H1 (cell line): ENCODE data around the gene USP43.

ENCODE experiments used
- BCL11A ChIP-seq, 2 experiments: IDR thresholded peaks; one replicate each; pipeline ENCODE4 v1.6.1; 2011; ENCODE audit warnings: low read depth in 2 of 2, low read length in 2 of 2, mild to moderate bottlenecking in 2 of 2
- BRCA1 ChIP-seq: IDR thresholded peaks from 2 replicates; pipeline ENCODE4 v1.6.1; 2012; ENCODE audit warnings: low read depth, low read length, improper control_type of control experiment
- CBX8 ChIP-seq: fragments of 300-800, 300-1000 bp; sonication (generic); IDR thresholded peaks from 2 replicates; pipeline ENCODE4 v1.7.1; 2016; ENCODE audit warnings: low read depth, low read length, borderline replicate concordance
- CHD2 ChIP-seq: IDR thresholded peaks from 2 replicates; pipeline ENCODE4 v1.6.1; 2012; ENCODE audit warnings: low read length, improper control_type of control experiment
- CTCF ChIP-seq, 3 experiments: IDR thresholded peaks; 1 replicate in 2 of 3; 2 replicates in 1 of 3; pipeline versions ENCODE4 v1.5.1 to v1.6.1; 2011; ENCODE audit warnings: low read length in 3 of 3, mild to moderate bottlenecking in 3 of 3, inconsistent platforms in 2 of 3, low read depth in 1 of 3, moderate library complexity in 1 of 3; ENCODE audit not compliant: insufficient read depth in 1 of 3; ENCODE audit errors: control extremely low read depth in 1 of 3
- JUN ChIP-seq: IDR thresholded peaks from 2 replicates; pipeline ENCODE4 v1.6.1; 2011; ENCODE audit warnings: low read depth, mild to moderate bottlenecking, improper control_type of control experiment, low read length
- MAFK ChIP-seq: IDR thresholded peaks from 2 replicates; pipeline ENCODE4 v1.6.1; 2012; ENCODE audit warnings: low read depth, mild to moderate bottlenecking, improper control_type of control experiment, low read length
- POLR2A ChIP-seq, 2 experiments: IDR thresholded peaks; 1 replicate in 1 of 2; 2 replicates in 1 of 2; pipeline ENCODE4 v1.6.1; 2011; ENCODE audit warnings: low read depth in 2 of 2, low read length in 2 of 2, mild to moderate bottlenecking in 2 of 2; ENCODE audit errors: control extremely low read depth in 1 of 2
- SP1 ChIP-seq: IDR thresholded peaks from 2 replicates; pipeline ENCODE4 v1.6.1; 2011; ENCODE audit warnings: low read depth, low read length
- SP2 ChIP-seq: IDR thresholded peaks from 2 replicates; pipeline ENCODE4 v1.6.1; 2012; ENCODE audit warnings: mild to moderate bottlenecking, low read length, inconsistent platforms
- ZNF274 ChIP-seq: IDR thresholded peaks from 2 replicates; pipeline ENCODE4 v1.7.0; 2012; ENCODE audit warnings: low read length, borderline replicate concordance; ENCODE audit errors: extremely low read depth

- TF ChIP-seq CTCF (IDR thresholded peaks at IDR 0.05; ENCODE audit: control extremely low read depth in 1 of 3, insufficient read depth in 1 of 3, low read depth in 1 of 3, low read length in 3 of 3) (no peak), POLR2A (IDR thresholded peaks at IDR 0.05; ENCODE audit: control extremely low read depth in 1 of 2, low read depth in 2 of 2, low read length in 2 of 2) (no peak), ZNF274 (no peak), SP2 (no peak), BRCA1 (no peak), SP1 (no peak), JUN (no peak), BCL11A (IDR thresholded peaks at IDR 0.05; ENCODE audit: low read depth in 2 of 2, low read length in 2 of 2) (no peak), CHD2 (no peak), MAFK (no peak), CBX8 (no peak)
These were observed 12.6 kb upstream of the USP43 start for GRCh38 chr17:9632741-9633140.
